Suprapubic skin (tissue), 3 donors: ENCODE measurements around the gene BCS1L.

Experiments used
- CTCF ChIP-seq, 2 donors: fragments of 200-600 bp in 1 of 2; fragments of 450-650 bp in 1 of 2; sonication (generic) in 1 of 2; IDR thresholded peaks; one replicate each; pipeline ENCODE4 v1.5.1; 2016 to 2019; ENCODE audit warnings: antibody characterized with exemption in 2 of 2, mild to moderate bottlenecking in 1 of 2, moderate library complexity in 1 of 2
- EP300 ChIP-seq: sonication (generic); formaldehyde crosslinking; IDR thresholded peaks from one replicate; pipeline ENCODE4 v1.6.1; 2017; ENCODE audit warnings: antibody characterized with exemption
- POLR2A ChIP-seq, 2 donors: fragments of 450-650 bp; IDR thresholded peaks; one replicate each; pipeline ENCODE4 v1.6.1; 2017; ENCODE audit warnings: antibody characterized with exemption in 2 of 2, mild to moderate bottlenecking in 2 of 2, moderate library complexity in 2 of 2

GRCh38 chr2:218655751-218656150 lies 3.7 kb upstream of the BCS1L start:
- TF ChIP-seq CTCF (IDR thresholded peaks at IDR 0.05) = no peak
- TF ChIP-seq POLR2A (IDR thresholded peaks at IDR 0.05) = no peak
- no peak for TF ChIP-seq EP300
